Suprapubic skin (tissue), 3 donors: Measurements from ENCODE around the gene WTIP.

Source experiments
- CTCF ChIP-seq, 2 donors: fragments of 200-600 bp in 1 of 2; fragments of 450-650 bp in 1 of 2; sonication (generic) in 1 of 2; IDR thresholded peaks; one replicate each; pipeline ENCODE4 v1.5.1; 2016 to 2019; ENCODE audit warnings: antibody characterized with exemption in 2 of 2, mild to moderate bottlenecking in 1 of 2, moderate library complexity in 1 of 2
- EP300 ChIP-seq: sonication (generic); formaldehyde crosslinking; IDR thresholded peaks from one replicate; pipeline ENCODE4 v1.6.1; 2017; ENCODE audit warnings: antibody characterized with exemption
- POLR2A ChIP-seq, 2 donors: fragments of 450-650 bp; IDR thresholded peaks; one replicate each; pipeline ENCODE4 v1.6.1; 2017; ENCODE audit warnings: antibody characterized with exemption in 2 of 2, mild to moderate bottlenecking in 2 of 2, moderate library complexity in 2 of 2

GRCh38 chr19:34452723-34453122, 28.8 kb upstream of the WTIP start:
- TF ChIP-seq CTCF (IDR thresholded peaks at IDR 0.05) = no peak
- TF ChIP-seq EP300 = no peak
- no peak for TF ChIP-seq POLR2A (IDR thresholded peaks at IDR 0.05)
